ENCODE data around the gene DIP2C. TPM values are rescaled to one million over a fixed set of nuclear protein-coding genes. Genes with fewer than 3 reads are reported as not detected.

The DIP2C gene
- total RNA-seq, 1 experiment from 2014 or later = 5.0 TPM

GRCh38 chr10:366186-366585, 323.3 kb downstream of the DIP2C start:
- DNase-seq = no peak
- Histone ChIP-seq H3K4me1 (peaks cover 3% of the 10 kb centered on the region; the same call in 1 of the 2 replicates), H3K4me3 (no peak overlapping the region), H3K27ac (no peak overlapping the region), H3K9me3 (replicated peaks) (no peaks in the 10 kb centered on the region), H3K36me3 (no peaks in the 10 kb centered on the region), H3K27me3 (no peaks in the 10 kb centered on the region)

GRCh38 chr10:364267-364775, 325.1 kb downstream of the DIP2C start:
- Histone ChIP-seq H3K9me3 (replicated peaks) (no peaks in the 10 kb centered on the region), H3K4me1 (peaks cover 17% of the 10 kb centered on the region), H3K36me3 (no peaks in the 10 kb centered on the region), H3K27me3 (no peaks in the 10 kb centered on the region), H3K27ac (no peak overlapping the region), H3K4me3 (no peak overlapping the region)
- DNase-seq = no peak

GRCh38 chr10:363152-363551, 326.3 kb downstream of the DIP2C start:
- Histone ChIP-seq H3K27me3 (no peaks in the 10 kb centered on the region), H3K27ac (no peak overlapping the region), H3K4me1 (peaks cover 17% of the 10 kb centered on the region), H3K9me3 (replicated peaks) (no peaks in the 10 kb centered on the region), H3K36me3 (no peaks in the 10 kb centered on the region), H3K4me3 (no peak overlapping the region)
- no peak for DNase-seq

GRCh38 chr10:361203-362081, 328.0 kb downstream of the DIP2C start:
- no peaks in the 10 kb centered on the region for H3K27me3 ChIP-seq
- no peaks in the 10 kb centered on the region; the same call in 1 of the 2 replicates for H3K36me3 ChIP-seq
- peak overlapping the region; percentile 8; the same call in 1 of the 2 replicates for H3K4me3 ChIP-seq
- no peaks in the 10 kb centered on the region for H3K9me3 ChIP-seq (replicated peaks)
- H3K4me1 ChIP-seq = peaks cover 24% of the 10 kb centered on the region
- peak overlapping the region; percentile 60 for H3K27ac ChIP-seq
- DNase-seq = peak; percentile 44 to 58

GRCh38 chr10:360653-361052, 328.8 kb downstream of the DIP2C start:
- DNase-seq = peak; percentile 54 to 66
- no peak overlapping the region for H3K4me3 ChIP-seq
- H3K4me1 ChIP-seq = peaks cover 26% of the 10 kb centered on the region
- no peaks in the 10 kb centered on the region for H3K27me3 ChIP-seq
- no peaks in the 10 kb centered on the region for H3K9me3 ChIP-seq (replicated peaks)
- peak overlapping the region; percentile 60 for H3K27ac ChIP-seq
- H3K36me3 ChIP-seq = no peaks in the 10 kb centered on the region; the same call in 1 of the 2 replicates

GRCh38 chr10:359762-360161, 329.7 kb downstream of the DIP2C start:
- peak overlapping the region; percentile 60; the same call in 1 of the 2 replicates for H3K27ac ChIP-seq
- H3K4me1 ChIP-seq = peaks cover 26% of the 10 kb centered on the region
- no peak for DNase-seq
- no peaks in the 10 kb centered on the region; the same call in 1 of the 2 replicates for H3K36me3 ChIP-seq
- no peaks in the 10 kb centered on the region for H3K27me3 ChIP-seq
- H3K9me3 ChIP-seq (replicated peaks) = no peaks in the 10 kb centered on the region
- H3K4me3 ChIP-seq = no peak overlapping the region

GRCh38 chr10:359093-359492, 330.4 kb downstream of the DIP2C start:
- Histone ChIP-seq H3K27me3 (no peaks in the 10 kb centered on the region), H3K36me3 (no peaks in the 10 kb centered on the region; the same call in 1 of the 2 replicates), H3K27ac (no peak overlapping the region), H3K4me3 (no peak overlapping the region), H3K9me3 (replicated peaks) (no peaks in the 10 kb centered on the region), H3K4me1 (peaks cover 26% of the 10 kb centered on the region)
- DNase-seq = no peak

- Histone ChIP-seq H3K27me3 (no peaks in the 10 kb centered on the region), H3K4me3 (no peak overlapping the region), H3K36me3 (no peaks in the 10 kb centered on the region; the same call in 1 of the 2 replicates), H3K27ac (peak overlapping the region; percentile 83), H3K4me1 (peaks cover 26% of the 10 kb centered on the region), H3K9me3 (replicated peaks) (no peaks in the 10 kb centered on the region)
- no peak for DNase-seq
Observed at GRCh38 chr10:357201-357950, 332.1 kb downstream of the DIP2C start.

- H3K4me3 ChIP-seq = no peak overlapping the region
- H3K27ac ChIP-seq = peak overlapping the region; percentile 83
- peaks cover 24% of the 10 kb centered on the region for H3K4me1 ChIP-seq
- DNase-seq = no peak
- no peaks in the 10 kb centered on the region for H3K27me3 ChIP-seq
- no peaks in the 10 kb centered on the region for H3K9me3 ChIP-seq (replicated peaks)
- H3K36me3 ChIP-seq = no peaks in the 10 kb centered on the region; the same call in 1 of the 2 replicates
Observed at GRCh38 chr10:356452-356851, 333.0 kb downstream of the DIP2C start.

- peaks cover 13% of the 10 kb centered on the region for H3K4me1 ChIP-seq
- DNase-seq = no peak
- H3K27me3 ChIP-seq = no peaks in the 10 kb centered on the region
- no peaks in the 10 kb centered on the region; the same call in 1 of the 2 replicates for H3K36me3 ChIP-seq
- H3K27ac ChIP-seq = no peak overlapping the region
- no peaks in the 10 kb centered on the region for H3K9me3 ChIP-seq (replicated peaks)
- no peak overlapping the region for H3K4me3 ChIP-seq
Observed at GRCh38 chr10:354901-355617, 334.4 kb downstream of the DIP2C start.

- DNase-seq = no peak
- Histone ChIP-seq H3K36me3 (no peaks in the 10 kb centered on the region; the same call in 1 of the 2 replicates), H3K27me3 (no peaks in the 10 kb centered on the region)
Observed at GRCh38 chr10:352476-353235, 336.8 kb downstream of the DIP2C start.

GRCh38 chr10:351770-352334, 337.6 kb downstream of the DIP2C start:
- DNase-seq = no peak
- Histone ChIP-seq H3K4me3 (no peak overlapping the region), H3K4me1 (peaks cover 5% of the 10 kb centered on the region; the same call in 1 of the 2 replicates), H3K27me3 (no peaks in the 10 kb centered on the region), H3K9me3 (replicated peaks) (no peaks in the 10 kb centered on the region), H3K36me3 (no peaks in the 10 kb centered on the region), H3K27ac (no peak overlapping the region)

More at GRCh38 chr10:352476-353235, 336.8 kb downstream of the DIP2C start:
- Histone ChIP-seq H3K4me1 (peaks cover 9% of the 10 kb centered on the region; the same call in 1 of the 2 replicates), H3K27ac (no peak overlapping the region), H3K9me3 (replicated peaks) (no peaks in the 10 kb centered on the region), H3K4me3 (no peak overlapping the region)

- no peaks in the 10 kb centered on the region for H3K4me1 ChIP-seq
- no peaks in the 10 kb centered on the region for H3K36me3 ChIP-seq
- DNase-seq = no peak
- H3K9me3 ChIP-seq (replicated peaks) = no peaks in the 10 kb centered on the region
- no peak overlapping the region for H3K4me3 ChIP-seq
- H3K27me3 ChIP-seq = no peaks in the 10 kb centered on the region
- no peak overlapping the region for H3K27ac ChIP-seq
Observed at GRCh38 chr10:350981-351501, 338.4 kb downstream of the DIP2C start.

Data from SJCRH30 (cell line).